Right cardiac atrium (tissue), 5 donors: ENCODE results near the gene CFAP77. TPM values are rescaled to one million over a fixed set of nuclear protein-coding genes. Genes with fewer than 3 reads are reported as not detected.

Experiments
- ATAC-seq, 2 donors: fragments of 200-7000 bp; cut with Tn5 transposase; one replicate each; pipeline versions ENCODE4 v1.8.0 to v1.9.1; 2020; ENCODE audit warnings: moderate library complexity in 2 of 2, mild to moderate bottlenecking in 1 of 2
- DNase-seq, 3 donors: peaks; one replicate each; pipeline ENCODE4 v3.0.0-alpha.2; 2020
- H3K27ac ChIP-seq: one replicate; pipeline ENCODE4 v1.5.1; 2013; ENCODE audit warnings: mild to moderate bottlenecking, low read length, control low read depth, moderate library complexity
- H3K27me3 ChIP-seq: one replicate; pipeline ENCODE4 v1.6.1; 2013; ENCODE audit not compliant: control insufficient read depth, insufficient read depth
- H3K4me1 ChIP-seq: one replicate; pipeline ENCODE4 v1.6.1; 2013; ENCODE audit warnings: low read length; ENCODE audit not compliant: control insufficient read depth, insufficient read depth
- H3K4me3 ChIP-seq: one replicate; pipeline ENCODE4 v1.5.1; 2013; ENCODE audit warnings: low read length, control low read depth
- H3K9me3 ChIP-seq: one replicate; pipeline ENCODE4 v1.6.1; 2013; ENCODE audit warnings: low read length; ENCODE audit not compliant: control insufficient read depth
- WGBS: extraction: QIAGEN DNeasy Blood & Tissue Kit; methylation state at CpG from one replicate; pipeline ENCODE4 v1.1.7; 2013; 5-methylcytosine and 5-hydroxymethylcytosine counted together
- intact Hi-C, 4 donors: fragments of 100-400 bp; cut with DNase I; formaldehyde crosslinking; loops; one replicate each; pipeline versions ENCODE4 v1.11.0 to v1.14.0; 2022 to 2023
- polyA plus RNA-seq: library from polyadenylated mRNA; stranded (reverse); fragments of 200-250 nt; gene quantifications from one replicate; pipeline ENCODE4 v1.2.3, GENCODE V29; 2013
- total RNA-seq, 4 donors: library from RNA; stranded (reverse); fragmentation: NEBNext Ultra II Directional; extraction: Animal tissue kit (Norgen Biotek cat#: 25700); gene quantifications; one replicate each; pipeline ENCODE4 v1.2.1, GENCODE V29; 2021
- donor health status: healthy with polysubstance abuse.
- donor health status: DM: no; HTN: yes; CAD: no.
- donor health status: DM: no; HTN: no; CAD: no.
- donor health status: DM: no; HTN: yes; CAD: no; lungs with severe emphysema.
- donor health status: DM: yes; HTN: yes; CAD: no.

The CFAP77 gene
- total and polyA plus RNA-seq, 5 donors: 2.3 to 6.5 (median 4.3) TPM

GRCh38 chr9:132582276-132582785 lies 172.3 kb downstream of the CFAP77 start, which contains the start of gene BARHL1:
Gene BARHL1, plus strand, starts transcription at chr9:132582606. Its CDS starts 192 bp downstream, at chr9:132582798.
- peak within 1 kb of the TSS; percentile 33 for H3K4me3 ChIP-seq

GRCh38 chr9:132582786-132583583 lies 173.0 kb downstream of the CFAP77 start:
- H3K4me3 ChIP-seq: no peak overlapping the region
- intact Hi-C loops: no loop called here
- WGBS: 7% methylated on average over 37 of the region's 37 CpGs
- no peaks in the 10 kb centered on the region for H3K4me1 ChIP-seq
- DNase-seq (no peak), ATAC-seq (peak in 1 of 2 donors; percentile 7)
- H3K27me3 ChIP-seq: no peaks in the 10 kb centered on the region
- no peaks in the 10 kb centered on the region for H3K9me3 ChIP-seq
- H3K27ac ChIP-seq: no peak overlapping the region

More at GRCh38 chr9:132582276-132582785, 172.3 kb downstream of the CFAP77 start, which contains the start of gene BARHL1:
- Histone ChIP-seq H3K4me1 (no peaks in the 10 kb centered on the region), H3K27ac (no peak within 1 kb of the TSS), H3K9me3 (no peaks in the 10 kb centered on the region), H3K27me3 (no peaks in the 10 kb centered on the region)
- 4% methylated on average over 36 of the region's 36 CpGs for WGBS
- DNase-seq: no peak
- intact Hi-C loops: no loop called here
- no peak for ATAC-seq

GRCh38 chr9:132583584-132584304 lies 173.7 kb downstream of the CFAP77 start:
- intact Hi-C loops: no loop called here

GRCh38 chr9:132584601-132585560 lies 174.9 kb downstream of the CFAP77 start:
- ATAC-seq (no peak), DNase-seq (no peak)
- WGBS: 9% methylated on average over 30 of the region's 30 CpGs

More at GRCh38 chr9:132583584-132584304, 173.7 kb downstream of the CFAP77 start:
- Histone ChIP-seq H3K27ac (no peak overlapping the region), H3K27me3 (no peaks in the 10 kb centered on the region), H3K4me3 (no peak overlapping the region), H3K4me1 (no peaks in the 10 kb centered on the region), H3K9me3 (no peaks in the 10 kb centered on the region)
- ATAC-seq (no peak), DNase-seq (no peak)
- WGBS: 3% methylated on average over 8 of the region's 8 CpGs

GRCh38 chr9:132585954-132586829 lies 176.2 kb downstream of the CFAP77 start:
- WGBS: 6% methylated on average over 42 of the region's 42 CpGs
- DNase-seq: no peak
- no peaks in the 10 kb centered on the region for H3K27me3 ChIP-seq

More at GRCh38 chr9:132584601-132585560, 174.9 kb downstream of the CFAP77 start:
- H3K27me3 ChIP-seq: no peaks in the 10 kb centered on the region
- intact Hi-C loops: no loop called here
- H3K4me1 ChIP-seq: no peaks in the 10 kb centered on the region
- H3K9me3 ChIP-seq: no peaks in the 10 kb centered on the region
- H3K4me3 ChIP-seq: no peak overlapping the region
- H3K27ac ChIP-seq: no peak overlapping the region

GRCh38 chr9:132586830-132587591 lies 177.0 kb downstream of the CFAP77 start:
- Histone ChIP-seq H3K9me3 (no peaks in the 10 kb centered on the region), H3K4me1 (no peaks in the 10 kb centered on the region), H3K27ac (no peak overlapping the region), H3K4me3 (no peak overlapping the region), H3K27me3 (no peaks in the 10 kb centered on the region)
- intact Hi-C loops: no loop called here
- DNase-seq (no peak), ATAC-seq (no peak)
- WGBS: 4% methylated on average over 74 of the region's 74 CpGs

More at GRCh38 chr9:132585954-132586829, 176.2 kb downstream of the CFAP77 start:
- Histone ChIP-seq H3K27ac (no peak overlapping the region), H3K4me3 (no peak overlapping the region), H3K9me3 (no peaks in the 10 kb centered on the region), H3K4me1 (no peaks in the 10 kb centered on the region)
- no peak for ATAC-seq
- intact Hi-C loops: no loop called here

GRCh38 chr9:132587592-132587955 lies 177.6 kb downstream of the CFAP77 start:
- no peak for DNase-seq

GRCh38 chr9:132588098-132588497 lies 178.1 kb downstream of the CFAP77 start:
- ATAC-seq: no peak
- WGBS: 32% methylated on average over 12 of the region's 12 CpGs
- H3K27ac ChIP-seq: no peak overlapping the region
- no peak overlapping the region for H3K4me3 ChIP-seq
- no peak for DNase-seq
- no peaks in the 10 kb centered on the region for H3K27me3 ChIP-seq
- intact Hi-C loops: no loop called here
- no peaks in the 10 kb centered on the region for H3K9me3 ChIP-seq
- no peaks in the 10 kb centered on the region for H3K4me1 ChIP-seq

More at GRCh38 chr9:132587592-132587955, 177.6 kb downstream of the CFAP77 start:
- 27% methylated on average over 6 of the region's 6 CpGs for WGBS
- H3K9me3 ChIP-seq: no peaks in the 10 kb centered on the region
- no peaks in the 10 kb centered on the region for H3K27me3 ChIP-seq
- H3K4me3 ChIP-seq: no peak overlapping the region
- H3K4me1 ChIP-seq: no peaks in the 10 kb centered on the region
- intact Hi-C loops: no loop called here
- H3K27ac ChIP-seq: no peak overlapping the region
- ATAC-seq: no peak

- WGBS: 9% methylated on average over 28 of the region's 28 CpGs
- no peaks in the 10 kb centered on the region for H3K27me3 ChIP-seq
- H3K4me3 ChIP-seq: no peak overlapping the region
- DNase-seq: no peak
- no peak for ATAC-seq
- H3K9me3 ChIP-seq: no peaks in the 10 kb centered on the region
- no peaks in the 10 kb centered on the region for H3K4me1 ChIP-seq
- no peak overlapping the region for H3K27ac ChIP-seq
- intact Hi-C loops: no loop called here
Observed at GRCh38 chr9:132588501-132589147, 178.6 kb downstream of the CFAP77 start.
